Tibial artery (tissue), 4 donors: Measurements from ENCODE around the gene AIP.

Source experiments
- DNase-seq, 2 donors: peaks; one replicate each; pipeline ENCODE4 v3.0.0-alpha.2; 2019
- H3K27ac ChIP-seq, 2 donors: fragments of 200-600 bp; sonication (generic) in 1 of 2; 1 replicate in 1 of 2; 2 replicates in 1 of 2; pipeline ENCODE4 v1.5.1; 2018 to 2019; ENCODE audit warnings: mild to moderate bottlenecking in 1 of 2
- H3K27me3 ChIP-seq, 2 donors: fragments of 200-600 bp; sonication (generic) in 1 of 2; one replicate each; pipeline versions ENCODE4 v1.5.1 to v1.6.0; 2016 to 2019
- H3K36me3 ChIP-seq, 3 donors: fragments of 200-600 bp; sonication (generic) in 2 of 3; one replicate each; pipeline ENCODE4 v1.5.1; 2016 to 2019; ENCODE audit warnings: mild to moderate bottlenecking in 2 of 3
- H3K4me1 ChIP-seq, 4 donors: fragments of 200-600 bp; sonication (generic) in 2 of 4; 1 replicate in 3 of 4; 2 replicates in 1 of 4; pipeline ENCODE4 v1.5.1; 2016 to 2019
- H3K4me3 ChIP-seq, 2 donors: fragments of 200-600 bp; sonication (generic) in 1 of 2; 1 replicate in 1 of 2; 2 replicates in 1 of 2; pipeline ENCODE4 v1.5.1; 2018 to 2019; ENCODE audit warnings: mild to moderate bottlenecking in 2 of 2
- H3K9me3 ChIP-seq, 3 donors: fragments of 200-600 bp; sonication (generic) in 1 of 3; one replicate each; pipeline ENCODE4 v1.5.1; 2016 to 2019
- CTCF ChIP-seq, 2 experiments: fragments of 200-600 bp in 1 of 2; fragments of 450-650 bp in 1 of 2; IDR thresholded peaks; one replicate each; pipeline ENCODE4 v1.5.1; 2017 to 2019; ENCODE audit warnings: antibody characterized with exemption in 2 of 2, mild to moderate bottlenecking in 1 of 2, moderate library complexity in 1 of 2
- intact Hi-C: fragments of 100-400 bp; cut with DNase I; formaldehyde crosslinking; loops from one replicate; pipeline ENCODE4 v1.15.0; 2023; ENCODE audit warnings: low total_unique reads

AIP gene

GRCh38 chr11:67504005-67504949, 21.5 kb downstream of the AIP start:
- peak in 1 of 2 donors; percentile 70 for DNase-seq
- TF ChIP-seq CTCF (IDR thresholded peaks at IDR 0.05) = no peak
- no peaks in the 10 kb centered on the region for H3K9me3 ChIP-seq
- H3K27ac ChIP-seq = peak overlapping the region; percentile 92 to 99
- H3K36me3 ChIP-seq = peaks cover 0 to 19% (median 15%) of the 10 kb centered on the region in 3 donors
- H3K27me3 ChIP-seq = no peaks in the 10 kb centered on the region
- intact Hi-C loops = no loop called here
- H3K4me3 ChIP-seq = peak overlapping the region; percentile 64 to 80
- peaks cover 0 to 49% (median 43%) of the 10 kb centered on the region in 4 donors for H3K4me1 ChIP-seq

- intact Hi-C loops = loop anchor here (5.0 kb wide), 1 partner anchor 153 kb away; the partner anchor contains the start of gene POLD4
- DNase-seq = peak; percentile 64 to 88
- Histone ChIP-seq H3K9me3 (no peaks in the 10 kb centered on the region), H3K27ac (peak within 1 kb of the TSS; percentile 92 to 99), H3K27me3 (no peaks in the 10 kb centered on the region), H3K4me1 (peaks cover 0 to 49% (median 43%) of the 10 kb centered on the region in 4 donors), H3K36me3 (peaks cover 0 to 19% (median 15%) of the 10 kb centered on the region in 3 donors), H3K4me3 (peak within 1 kb of the TSS; percentile 64 to 80)
- no peak for TF ChIP-seq CTCF (IDR thresholded peaks at IDR 0.05)
These were observed 22.2 kb downstream of the AIP start, which contains the start of gene PITPNM1 for GRCh38 chr11:67504950-67505581. Gene PITPNM1 (minus strand): TSS chr11:67505363. CDS start chr11:67504180, 1,183 bp downstream.

DNA sequence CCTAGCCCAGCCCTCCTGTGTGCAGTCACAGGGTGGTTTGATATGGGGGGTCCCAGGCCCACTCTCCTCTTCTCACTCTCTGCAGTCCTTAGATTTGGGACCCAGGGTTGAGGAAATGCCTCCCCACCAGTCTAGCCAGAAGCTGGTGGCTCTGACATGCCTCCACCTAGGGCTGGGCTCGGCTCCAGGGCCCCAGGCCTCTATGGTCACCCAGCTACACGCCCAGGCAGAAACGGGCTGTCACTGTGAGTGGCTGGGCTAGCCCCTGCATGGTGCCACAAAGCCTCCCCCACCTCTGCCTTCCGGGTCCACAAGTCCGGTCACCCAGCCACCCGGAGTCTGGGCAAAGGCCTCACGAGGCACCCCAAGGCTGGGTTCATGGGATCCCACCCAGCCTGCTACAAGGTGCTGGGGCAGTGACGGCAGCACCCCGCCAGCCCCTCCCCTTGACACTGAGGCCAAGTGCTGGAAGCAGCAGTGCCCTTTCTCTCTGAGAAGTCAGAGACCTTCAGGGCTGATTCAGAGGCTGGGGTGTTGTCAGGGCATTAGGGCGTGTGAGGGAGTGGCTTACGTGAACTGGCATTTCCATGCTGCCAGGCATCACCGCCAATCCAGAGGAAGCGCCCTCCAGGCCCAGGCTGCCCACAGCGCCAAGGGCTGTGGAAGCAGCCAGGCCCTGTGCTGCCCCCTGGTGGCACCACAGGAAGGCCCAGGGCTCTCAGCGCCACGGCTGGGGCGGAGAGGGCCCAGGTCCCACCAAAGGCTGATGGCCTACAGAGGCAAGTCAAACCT, 23.0 kb downstream of the AIP start:
- Histone ChIP-seq H3K27me3 (no peaks in the 10 kb centered on the region), H3K4me1 (peaks cover 0 to 49% (median 43%) of the 10 kb centered on the region in 4 donors), H3K9me3 (no peaks in the 10 kb centered on the region), H3K36me3 (peaks cover 0 to 19% (median 15%) of the 10 kb centered on the region in 3 donors), H3K4me3 (peak overlapping the region; percentile 64 to 80), H3K27ac (peak overlapping the region; percentile 92 to 99)
- DNase-seq = peak; percentile 87 to 97
- intact Hi-C loops = loop anchor here (2.0 to 5.0 kb wide), 2 partner anchors 37 to 154 kb away; partner anchors contain the start of genes POLD4 and TMEM134
- TF ChIP-seq CTCF (IDR thresholded peaks at IDR 0.05) = peak; percentile 97 to 99

GRCh38 chr11:67506426-67507051, 23.7 kb downstream of the AIP start:
- H3K4me3 ChIP-seq = peak overlapping the region; percentile 76 to 80
- no peaks in the 10 kb centered on the region for H3K27me3 ChIP-seq
- peak overlapping the region; percentile 92 to 99 for H3K27ac ChIP-seq
- intact Hi-C loops = loop anchor here (2.0 to 5.0 kb wide), 2 partner anchors 38 to 154 kb away; partner anchors contain the start of genes POLD4 and TMEM134
- no peak for TF ChIP-seq CTCF (IDR thresholded peaks at IDR 0.05)
- H3K4me1 ChIP-seq = peaks cover 0 to 49% (median 43%) of the 10 kb centered on the region in 4 donors
- peaks cover 0 to 16% (median 15%) of the 10 kb centered on the region in 3 donors for H3K36me3 ChIP-seq
- H3K9me3 ChIP-seq = no peaks in the 10 kb centered on the region
- peak in 1 of 2 donors; percentile 68 for DNase-seq
